GM21447 (cell line): ENCODE data around the gene UNC93A.
"Not testable (repeated sequence)": the region's sequence is repeated elsewhere in the genome, so short reads cannot be mapped to it uniquely, and the experiment has no call there.

ENCODE experiments used
- ATAC-seq: cut with Tn5 transposase; IDR thresholded peaks from one replicate; pipeline ENCODE4 v1.9.1; 2021; ENCODE audit not compliant: unreplicated experiment

The UNC93A gene

DNA sequence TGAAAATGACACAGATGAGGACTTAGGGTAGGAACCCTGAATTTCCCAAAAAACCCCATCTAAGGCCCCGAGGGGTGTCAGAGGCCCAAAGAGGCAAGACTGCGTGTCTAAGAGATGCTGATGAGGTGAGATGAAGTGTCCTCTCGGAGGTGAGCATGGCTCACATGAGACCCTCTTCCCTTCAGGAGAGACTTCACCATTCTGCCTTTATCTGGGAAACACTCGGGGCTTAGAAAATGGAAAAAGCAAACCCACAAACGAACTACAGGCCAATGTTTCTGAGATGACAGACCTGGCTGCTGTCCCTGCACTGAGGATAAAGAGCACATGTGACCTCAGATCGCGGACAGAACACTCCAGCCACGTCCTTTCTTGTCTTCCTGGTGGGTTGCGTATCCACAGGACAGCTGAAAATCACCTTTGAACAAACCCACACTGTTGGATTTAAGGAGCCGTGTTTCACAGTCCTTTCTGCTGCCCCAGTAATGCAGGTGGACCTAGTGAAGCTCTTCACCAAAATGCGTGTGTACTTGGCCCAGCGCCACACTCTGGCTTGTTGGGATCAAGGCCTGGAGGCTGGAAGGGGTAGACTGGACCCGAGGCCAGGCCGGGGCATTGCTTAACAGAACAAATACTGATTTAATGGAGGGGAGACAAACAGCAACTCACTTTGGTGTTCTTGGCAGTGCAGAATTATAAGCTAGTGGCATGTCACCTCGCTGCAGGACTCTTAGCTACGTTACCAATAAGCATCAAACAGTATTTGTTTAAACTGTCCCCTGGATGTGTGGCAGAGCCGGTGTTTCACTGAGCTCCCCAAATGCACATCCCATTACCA lies 18.5 kb downstream of the UNC93A start:
- ATAC-seq, result not testable (repeated sequence)

DNA sequence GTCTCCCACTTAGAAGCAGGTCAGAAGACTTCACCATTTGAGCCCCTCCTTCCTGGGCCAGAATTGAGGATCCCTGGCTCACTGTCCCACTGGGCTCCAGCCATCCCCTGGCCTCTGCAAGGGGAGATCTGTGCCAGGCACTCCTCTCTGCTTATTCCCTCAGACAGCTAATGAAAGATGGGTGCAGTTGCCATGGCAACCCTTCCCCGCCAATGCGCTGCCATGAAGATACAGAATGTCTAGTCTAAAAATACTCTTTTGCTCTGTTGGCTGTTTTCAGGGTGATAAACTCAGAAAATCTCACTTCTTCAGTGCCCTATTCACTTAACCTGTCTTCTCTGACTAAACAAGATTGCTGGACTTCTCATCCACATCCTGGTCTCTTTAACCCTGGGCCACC lies 20.2 kb downstream of the UNC93A start:
- no peak for ATAC-seq

- ATAC-seq, result not testable (repeated sequence)
These were observed 20.6 kb downstream of the UNC93A start for GRCh38 chr6:167311691-167312090.

GRCh38 chr6:167314180-167314821 lies 23.2 kb downstream of the UNC93A start:
- ATAC-seq, result no peak

GRCh38 chr6:167317172-167317571 lies 26.1 kb downstream of the UNC93A start:
- no peak for ATAC-seq

GRCh38 chr6:167318354-167318753 lies 27.2 kb downstream of the UNC93A start:
- not testable (repeated sequence) for ATAC-seq

DNA sequence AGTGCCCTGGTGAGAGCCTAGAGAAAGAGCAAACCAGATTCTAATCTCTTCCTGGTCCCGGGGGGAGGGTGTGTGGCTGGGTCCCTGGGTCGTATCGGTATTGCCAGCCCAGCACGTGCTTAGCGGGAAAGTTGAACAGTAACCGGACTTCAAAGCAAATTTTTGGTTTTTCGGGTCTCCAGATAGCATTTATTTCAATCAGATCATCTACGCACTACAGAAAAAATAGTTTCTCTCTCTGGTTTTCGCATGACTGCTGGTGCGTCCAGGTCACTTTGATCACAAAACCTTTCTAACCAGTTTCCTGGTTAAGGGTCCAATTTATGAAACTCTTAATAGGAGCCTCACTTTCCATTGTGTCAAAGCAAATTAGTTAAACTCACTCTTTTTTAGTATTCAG lies 27.7 kb downstream of the UNC93A start:
- not testable (repeated sequence) for ATAC-seq

DNA sequence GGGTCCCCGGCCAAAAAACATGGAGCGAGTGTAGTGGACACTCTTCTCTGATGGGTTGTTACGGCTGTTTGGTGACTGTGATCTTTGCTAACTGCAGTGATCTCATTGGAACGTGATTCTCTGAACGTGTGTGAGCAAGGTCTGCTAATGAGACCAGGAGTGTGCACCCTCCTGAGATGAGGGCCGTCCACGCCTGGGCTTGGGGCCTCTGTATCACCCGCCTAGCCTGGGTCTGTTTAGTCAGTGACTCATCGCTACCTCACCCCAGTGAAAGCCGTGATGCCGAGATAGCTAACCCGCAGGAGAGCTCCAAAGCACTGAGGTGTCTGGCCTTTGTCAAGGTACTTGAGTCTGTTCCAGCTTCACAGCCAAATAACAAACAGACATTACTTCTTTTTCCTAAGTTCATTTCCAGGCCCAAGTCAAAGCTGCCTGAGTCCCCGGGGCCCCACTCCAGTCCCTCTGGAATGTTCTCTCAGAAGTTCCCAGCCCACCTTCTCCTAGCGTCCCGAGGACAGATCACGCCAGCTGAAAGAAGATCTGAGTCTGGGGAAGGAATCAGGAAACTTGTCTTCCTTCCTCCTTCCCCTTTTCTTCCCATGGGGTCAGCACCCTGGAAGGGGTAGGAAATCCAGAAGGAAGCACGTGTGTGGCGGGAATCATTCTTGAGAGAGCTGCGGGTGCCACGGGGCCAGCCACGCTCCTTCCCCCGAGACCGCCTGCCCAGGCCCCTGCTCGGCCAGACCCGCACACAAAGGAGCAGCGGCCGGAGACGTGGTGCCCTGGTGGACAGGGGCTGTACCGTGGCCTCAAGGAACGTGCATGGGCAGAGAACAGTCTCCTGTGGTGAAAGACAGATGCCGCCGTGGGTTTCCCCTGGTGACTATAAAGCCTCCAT lies 29.0 kb downstream of the UNC93A start:
- ATAC-seq, result not testable (repeated sequence)

- not testable (repeated sequence) for ATAC-seq
These were observed 29.6 kb downstream of the UNC93A start for GRCh38 chr6:167320754-167321056.

DNA sequence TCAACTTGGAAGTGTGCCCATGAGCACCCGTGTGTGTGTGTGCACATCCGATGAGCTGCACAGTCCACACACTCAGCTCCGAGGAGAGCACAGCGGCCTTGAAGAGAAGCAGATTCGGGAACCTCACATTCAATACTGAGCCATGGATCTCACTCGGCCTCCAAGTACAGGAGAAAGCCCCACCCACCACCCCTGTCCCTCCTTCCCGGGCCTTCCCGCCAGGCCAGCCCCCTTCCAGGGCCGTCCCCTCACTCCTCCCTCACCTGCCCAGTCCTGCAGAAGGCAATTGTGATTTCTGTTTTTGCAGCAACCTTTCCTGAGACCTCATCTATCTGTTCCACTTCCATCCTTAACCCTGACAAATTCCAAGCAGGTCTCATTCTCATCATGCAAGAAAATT lies 30.1 kb downstream of the UNC93A start:
- ATAC-seq, result not testable (repeated sequence)

- no peak for ATAC-seq
These were observed 32.0 kb downstream of the UNC93A start for GRCh38 chr6:167323111-167323510.

- no peak for ATAC-seq
These were observed 33.0 kb downstream of the UNC93A start for GRCh38 chr6:167324111-167324510.

DNA sequence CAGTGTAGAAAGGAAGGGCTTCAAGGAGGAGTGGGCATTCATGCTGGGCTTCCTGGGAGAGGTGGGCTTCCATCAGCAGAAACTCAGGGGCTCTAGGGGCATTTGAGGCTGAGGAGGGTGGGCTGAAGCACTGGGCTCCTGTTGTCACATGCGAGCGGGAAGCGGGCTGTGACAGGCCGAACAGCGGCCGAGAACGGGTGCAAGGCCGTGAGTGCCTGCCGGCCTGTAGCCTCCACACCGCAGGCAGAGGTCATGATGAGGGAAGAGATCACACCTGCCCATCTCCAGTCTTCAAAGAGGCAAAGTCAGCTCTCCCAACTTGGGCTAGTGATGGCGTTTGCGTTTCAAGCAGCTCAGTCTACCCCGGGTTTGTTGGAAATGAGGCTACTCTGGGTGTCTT lies 34.7 kb downstream of the UNC93A start:
- no peak for ATAC-seq

- no peak for ATAC-seq
These were observed 36.3 kb downstream of the UNC93A start for GRCh38 chr6:167327391-167327790.

GRCh38 chr6:167328086-167328485 lies 37.0 kb downstream of the UNC93A start:
- ATAC-seq, result no peak

DNA sequence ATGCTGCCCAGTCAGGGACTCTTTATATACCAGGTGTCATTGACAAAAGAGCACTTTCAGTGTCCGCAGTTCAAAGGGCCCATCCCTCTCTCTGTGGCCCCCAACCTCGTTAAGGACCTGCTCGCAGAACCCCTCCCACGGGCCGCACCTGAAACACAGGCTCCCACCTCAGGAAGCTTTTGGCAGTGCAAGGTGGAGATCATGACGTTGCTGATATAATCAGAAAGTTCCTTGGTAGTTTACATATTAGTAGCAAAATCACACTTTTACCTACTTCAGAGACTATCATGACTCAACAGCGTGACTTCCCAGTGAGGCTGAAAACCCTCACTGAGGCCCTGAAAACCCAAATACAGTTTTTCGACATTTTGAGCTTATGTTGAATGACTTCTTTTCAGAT lies 37.9 kb downstream of the UNC93A start:
- ATAC-seq, result no peak

- ATAC-seq, result no peak
These were observed 39.6 kb downstream of the UNC93A start for GRCh38 chr6:167330750-167331149.

- ATAC-seq, result no peak
These were observed 40.5 kb downstream of the UNC93A start for GRCh38 chr6:167331565-167331964.

DNA sequence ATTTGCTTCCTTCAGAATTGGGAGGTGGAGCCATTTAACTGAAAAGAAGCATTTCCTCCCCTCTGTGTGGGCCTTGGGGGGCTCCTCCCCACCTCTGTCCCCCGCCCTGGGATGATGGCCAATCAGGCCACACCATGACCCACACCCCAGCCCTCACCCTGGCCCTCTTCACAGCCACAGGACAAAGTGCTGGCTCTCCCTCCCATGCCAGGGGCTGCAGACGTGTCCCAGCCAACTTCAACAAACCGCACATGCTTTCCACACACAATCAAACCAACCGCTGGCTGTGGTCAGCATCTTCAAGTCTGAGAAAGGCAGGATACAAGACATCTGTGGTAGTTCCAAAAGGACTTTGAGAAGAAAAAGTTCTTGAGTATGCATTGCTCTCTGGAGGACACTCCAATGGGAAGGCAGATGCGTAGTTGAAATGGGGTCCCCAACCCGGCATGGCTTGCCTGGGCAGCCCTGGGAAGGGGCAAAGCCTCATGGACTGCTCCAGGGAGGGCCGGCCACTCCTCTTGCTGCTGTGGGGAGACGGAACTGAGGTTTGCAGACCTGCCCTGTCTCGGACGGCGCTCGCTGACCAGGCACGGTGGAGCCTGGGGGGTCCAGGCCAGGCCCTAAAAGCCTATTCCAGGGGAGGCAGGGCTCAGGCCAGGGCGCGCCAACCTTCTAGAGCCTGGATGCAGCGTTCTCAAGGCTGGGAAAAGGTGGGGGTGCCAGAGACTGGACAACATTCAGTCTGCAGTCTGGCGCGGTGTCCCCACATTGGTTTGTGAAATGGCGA lies 45.9 kb downstream of the UNC93A start:
- no peak for ATAC-seq

GRCh38 chr6:167337675-167338449 lies 46.7 kb downstream of the UNC93A start:
- ATAC-seq, result no peak
